KOPT-K1 (cell line): ENCODE results near the gene BAG3.
"Not testable (repeated sequence)": the region's sequence is repeated elsewhere in the genome, so short reads cannot be mapped to it uniquely, and the experiment has no call there.

ENCODE experiments used
- H3K27ac ChIP-seq: fragments of 200-600 bp; sonication (generic); 2 replicates; pipeline ENCODE4 v1.5.1; 2016; ENCODE audit warnings: antibody characterized with exemption, mild to moderate bottlenecking, low read depth, low read length; ENCODE audit not compliant: poor library complexity, severe bottlenecking
- H3K36me3 ChIP-seq: fragments of 200-600 bp; sonication (generic); 2 replicates; pipeline ENCODE4 v1.5.1; 2017; ENCODE audit warnings: antibody characterized with exemption, mild to moderate bottlenecking, low read length, moderate library complexity; ENCODE audit not compliant: insufficient read depth
- H3K9me3 ChIP-seq: fragments of 200-600 bp; sonication (generic); 2 replicates; pipeline ENCODE4 v1.5.1; 2017; ENCODE audit warnings: antibody characterized with exemption, low read length, mild to moderate bottlenecking; ENCODE audit not compliant: insufficient read depth, poor library complexity, severe bottlenecking

BAG3 gene

GRCh38 chr10:119652361-119652730, 1.2 kb downstream of the BAG3 start:
- peak overlapping the region; percentile 87 for H3K27ac ChIP-seq
- no peaks in the 10 kb centered on the region for H3K9me3 ChIP-seq
- H3K36me3 ChIP-seq: peaks cover 15% of the 10 kb centered on the region

- peak overlapping the region; percentile 87 for H3K27ac ChIP-seq
- no peaks in the 10 kb centered on the region for H3K9me3 ChIP-seq
- H3K36me3 ChIP-seq: peaks cover 22% of the 10 kb centered on the region
Measured at GRCh38 chr10:119653209-119653608, 2.0 kb downstream of the BAG3 start.

GRCh38 chr10:119653916-119654315, 2.7 kb downstream of the BAG3 start:
- Histone ChIP-seq H3K27ac (peak overlapping the region; percentile 87), H3K36me3 (peaks cover 29% of the 10 kb centered on the region), H3K9me3 (no peaks in the 10 kb centered on the region)

- H3K9me3 ChIP-seq: no peaks in the 10 kb centered on the region
- peak overlapping the region; percentile 87 for H3K27ac ChIP-seq
- H3K36me3 ChIP-seq: peaks cover 35% of the 10 kb centered on the region
Measured at GRCh38 chr10:119654540-119654939, 3.4 kb downstream of the BAG3 start.

- H3K36me3 ChIP-seq: peaks cover 43% of the 10 kb centered on the region
- H3K27ac ChIP-seq: peak overlapping the region; percentile 87
- no peaks in the 10 kb centered on the region for H3K9me3 ChIP-seq
Measured at GRCh38 chr10:119655566-119656001, 4.4 kb downstream of the BAG3 start.

GRCh38 chr10:119656760-119657159, 5.6 kb downstream of the BAG3 start:
- H3K9me3 ChIP-seq: no peaks in the 10 kb centered on the region
- H3K36me3 ChIP-seq: peaks cover 43% of the 10 kb centered on the region
- peak overlapping the region; percentile 25 for H3K27ac ChIP-seq

DNA sequence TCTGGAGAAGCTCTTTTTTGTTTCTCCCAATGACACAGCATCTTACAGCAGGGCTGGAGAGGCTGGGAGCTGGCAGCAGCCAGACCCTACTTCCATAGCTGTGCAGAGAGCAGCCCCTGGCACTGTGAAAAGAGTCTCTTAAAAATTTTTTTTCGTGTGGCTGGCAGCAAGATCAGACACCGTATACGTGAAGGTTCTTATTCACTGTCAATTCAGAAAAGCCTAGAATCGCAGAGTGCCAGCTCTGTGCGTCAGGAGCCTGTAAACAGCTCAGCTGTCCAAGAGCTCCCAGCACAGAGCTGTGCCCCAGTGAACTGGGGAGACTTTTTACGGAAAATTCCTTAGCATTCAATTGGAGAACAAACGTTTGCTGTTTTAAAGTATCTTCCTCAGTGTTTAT, 6.5 kb downstream of the BAG3 start:
- H3K27ac ChIP-seq: peak overlapping the region; percentile 25
- H3K36me3 ChIP-seq: peaks cover 43% of the 10 kb centered on the region
- H3K9me3 ChIP-seq: no peaks in the 10 kb centered on the region

DNA sequence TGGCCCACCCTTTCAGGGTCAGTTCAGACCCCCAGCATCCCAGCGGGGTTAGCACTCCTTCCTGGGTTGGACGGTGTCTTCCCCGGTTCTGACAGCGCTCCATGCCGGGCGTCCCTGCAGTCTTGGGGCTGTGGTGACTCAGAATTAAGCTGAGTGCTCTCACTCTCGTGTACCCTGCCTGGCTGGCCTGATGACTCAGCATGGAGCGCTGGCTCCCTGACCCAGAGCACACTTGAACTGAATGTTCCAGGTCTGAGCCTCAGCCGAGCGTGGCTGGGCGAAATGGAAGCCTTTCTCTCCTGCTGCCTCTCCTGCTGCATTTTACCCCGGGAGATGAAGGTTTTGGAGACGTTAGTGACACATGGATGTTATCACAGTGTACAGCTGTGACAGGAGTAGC, 7.1 kb downstream of the BAG3 start:
- no peak overlapping the region for H3K27ac ChIP-seq
- peaks cover 43% of the 10 kb centered on the region for H3K36me3 ChIP-seq

DNA sequence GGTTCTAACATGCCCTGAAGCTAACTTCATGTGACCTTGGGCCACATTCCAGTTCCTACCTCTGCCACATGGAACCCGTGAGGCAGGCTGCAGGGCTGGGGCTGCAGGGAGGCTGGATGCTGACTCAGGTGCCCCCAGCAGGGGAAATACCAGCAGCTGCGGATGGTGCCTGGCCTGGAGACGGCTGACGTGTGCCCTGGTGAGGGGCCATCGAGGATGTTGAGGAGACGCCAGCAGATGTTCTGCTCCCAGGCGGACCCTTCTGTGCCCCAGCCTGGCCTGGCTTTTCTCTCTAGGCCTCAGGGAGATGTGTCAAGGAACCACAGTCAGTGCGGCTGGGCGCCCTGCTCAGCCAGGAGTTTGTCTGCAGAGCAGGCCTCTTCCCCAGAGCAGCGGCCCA, 8.8 kb downstream of the BAG3 start:
- Histone ChIP-seq H3K9me3 (no peaks in the 10 kb centered on the region), H3K36me3 (peaks cover 43% of the 10 kb centered on the region), H3K27ac (no peak overlapping the region)

More for the DNA sequence above, 7.1 kb downstream of the BAG3 start:
- H3K9me3 ChIP-seq: no peaks in the 10 kb centered on the region

GRCh38 chr10:119662076-119662605, 11.0 kb downstream of the BAG3 start:
- peaks cover 30% of the 10 kb centered on the region; the same call in 1 of the 2 replicates for H3K36me3 ChIP-seq
- H3K9me3 ChIP-seq: not testable (repeated sequence)
- peak overlapping the region; percentile 72 for H3K27ac ChIP-seq

GRCh38 chr10:119663866-119664698, 12.9 kb downstream of the BAG3 start:
- H3K27ac ChIP-seq: peak overlapping the region; percentile 72
- no peaks in the 10 kb centered on the region for H3K9me3 ChIP-seq
- H3K36me3 ChIP-seq: peaks cover 12% of the 10 kb centered on the region; the same call in 1 of the 2 replicates

DNA sequence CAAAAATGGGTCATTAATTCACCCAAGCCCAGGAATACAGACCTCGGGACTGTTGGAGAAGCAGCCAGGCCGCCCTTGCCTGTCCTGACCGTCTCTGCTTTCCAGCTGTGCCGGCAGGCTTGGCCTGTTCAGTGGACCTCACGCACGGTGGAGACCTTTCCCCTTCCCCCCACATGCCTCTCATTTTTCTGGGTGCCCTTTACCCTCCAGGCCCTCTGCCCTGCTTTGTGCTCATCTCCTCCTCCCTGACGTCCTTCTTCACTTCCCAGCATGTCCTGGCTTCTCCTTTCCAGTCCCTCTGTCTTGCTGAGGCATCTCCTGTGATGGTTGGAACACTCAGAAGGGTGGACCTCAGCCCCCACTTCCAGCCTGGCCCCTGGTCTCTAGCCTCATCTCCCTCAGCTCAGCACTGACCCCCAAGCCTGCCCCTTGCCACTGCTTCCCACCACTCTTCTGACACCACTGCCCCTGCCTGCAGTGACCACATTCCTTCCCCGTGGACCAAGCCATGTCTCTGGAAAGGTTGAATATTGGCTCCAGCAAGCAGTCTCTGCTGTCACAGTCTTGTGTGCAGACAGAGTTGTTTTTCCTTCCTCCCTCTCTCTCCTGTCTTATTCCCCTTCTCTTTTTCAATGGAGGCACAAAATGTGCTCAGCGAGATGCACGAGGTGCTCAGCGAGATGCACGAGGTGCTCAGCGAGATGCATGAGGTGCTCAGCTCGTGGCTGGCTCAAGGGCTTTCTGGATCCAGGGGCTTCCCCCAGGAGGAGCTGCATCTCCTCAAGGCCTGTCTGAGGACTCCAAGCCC, 14.9 kb downstream of the BAG3 start:
- Histone ChIP-seq H3K9me3 (no peaks in the 10 kb centered on the region), H3K27ac (no peak overlapping the region), H3K36me3 (peaks cover 18% of the 10 kb centered on the region)

- no peak overlapping the region for H3K27ac ChIP-seq
- H3K36me3 ChIP-seq: peaks cover 23% of the 10 kb centered on the region
- H3K9me3 ChIP-seq: no peaks in the 10 kb centered on the region
Measured at GRCh38 chr10:119666709-119667004, 15.5 kb downstream of the BAG3 start.

GRCh38 chr10:119667562-119668328, 16.6 kb downstream of the BAG3 start:
- H3K36me3 ChIP-seq: peaks cover 34% of the 10 kb centered on the region
- peak overlapping the region; percentile 43 for H3K27ac ChIP-seq
- H3K9me3 ChIP-seq: no peaks in the 10 kb centered on the region

- H3K27ac ChIP-seq: no peak overlapping the region
- H3K36me3 ChIP-seq: peaks cover 41% of the 10 kb centered on the region
- H3K9me3 ChIP-seq: no peaks in the 10 kb centered on the region
Measured at GRCh38 chr10:119668461-119668860, 17.3 kb downstream of the BAG3 start.
